ENCODE data around the gene PKDCC. TPM values are rescaled to one million over a fixed set of nuclear protein-coding genes. Genes with fewer than 3 reads are reported as not detected.

PKDCC gene
- total RNA-seq, 2 donors from 2014 or later = 137 to 169 TPM

DNA sequence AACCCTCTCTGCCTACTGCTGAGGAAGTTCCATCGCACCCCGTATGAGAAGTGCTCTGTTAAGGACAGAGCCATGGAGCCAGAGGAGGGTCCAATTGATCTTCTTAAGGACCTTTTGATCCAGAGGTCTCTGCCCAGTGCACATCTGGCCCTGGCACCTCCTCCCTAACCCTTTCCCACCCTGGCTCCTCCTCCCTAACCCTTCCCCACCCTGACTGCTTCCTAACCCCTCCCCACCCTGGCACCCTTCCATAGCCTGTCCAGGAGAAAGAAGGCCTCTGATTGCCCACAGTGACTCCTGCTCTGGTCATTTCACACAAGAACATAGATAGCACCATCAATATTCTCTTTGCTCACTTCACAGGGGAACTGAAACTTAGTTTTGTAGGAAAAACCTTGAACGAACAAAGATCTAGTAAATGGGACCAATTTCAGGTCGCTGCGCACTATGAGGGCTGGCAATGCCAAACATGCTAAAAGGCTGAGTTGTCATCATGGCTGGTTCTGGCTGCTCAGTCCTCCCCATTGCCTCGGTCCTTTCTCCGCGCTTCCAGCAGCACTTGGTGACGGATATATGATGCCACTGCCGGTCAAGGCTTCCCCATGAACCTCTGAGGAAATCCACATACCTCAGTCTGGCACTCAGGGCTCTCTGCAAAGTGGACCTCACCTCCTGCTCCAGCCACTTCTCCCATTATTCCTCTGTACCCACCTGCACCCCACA lies 49.2 kb downstream of the PKDCC start:
- no peak for DNase-seq (ENCODE audit: low spot score)
- intact Hi-C loops (cut with DNase I) = loop anchor here (5.0 to 10.0 kb wide), 3 partner anchors 138 to 235 kb away; no protein-coding TSS in a partner anchor

DNA sequence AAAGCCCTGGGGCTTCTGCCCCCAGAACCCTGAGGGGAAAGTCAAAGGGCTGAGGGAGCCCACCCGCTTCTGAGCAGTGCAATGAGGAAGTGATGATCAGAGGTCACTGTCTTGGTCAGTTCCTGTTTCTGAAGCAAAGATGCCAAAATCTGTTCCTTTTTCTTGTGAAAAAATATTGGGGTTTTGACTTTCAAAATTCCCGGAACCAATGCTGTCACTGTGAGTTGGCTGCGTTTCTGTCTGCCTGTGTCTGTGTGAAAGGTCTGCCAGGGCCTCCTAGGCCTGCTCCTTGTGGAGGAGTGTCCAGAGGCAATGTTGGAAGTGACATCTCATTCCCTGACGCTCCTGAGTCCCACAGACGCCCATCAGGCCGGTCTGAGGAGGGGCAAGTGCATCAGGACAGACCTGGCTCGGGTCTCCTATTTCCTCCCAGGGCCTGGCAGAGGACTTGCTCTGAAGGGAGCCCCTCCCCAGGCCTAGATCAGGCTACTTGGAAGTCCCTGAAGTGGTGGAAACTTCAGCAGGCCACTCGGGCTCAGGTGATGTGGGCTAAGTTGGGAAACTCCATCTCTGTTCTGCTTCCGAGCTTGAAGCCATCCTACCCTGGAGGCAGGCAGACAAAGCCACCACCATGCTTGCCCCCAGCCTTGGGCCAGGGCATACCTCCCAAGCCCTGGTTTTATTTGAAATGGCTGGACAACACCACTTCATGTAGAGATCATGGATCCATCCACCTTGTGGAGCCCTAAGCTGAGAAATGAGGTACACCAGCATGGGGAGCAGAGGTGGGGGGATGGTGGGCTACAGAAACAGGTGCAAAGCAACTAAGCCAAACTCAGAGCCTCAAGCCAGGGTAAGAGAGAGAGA lies 51.0 kb downstream of the PKDCC start:
- DNase-seq (ENCODE audit: low spot score) = peak; percentile 88
- intact Hi-C loops (cut with DNase I) = loop anchor here (5.0 to 10.0 kb wide), 3 partner anchors 136 to 233 kb away; no protein-coding TSS in a partner anchor

DNA sequence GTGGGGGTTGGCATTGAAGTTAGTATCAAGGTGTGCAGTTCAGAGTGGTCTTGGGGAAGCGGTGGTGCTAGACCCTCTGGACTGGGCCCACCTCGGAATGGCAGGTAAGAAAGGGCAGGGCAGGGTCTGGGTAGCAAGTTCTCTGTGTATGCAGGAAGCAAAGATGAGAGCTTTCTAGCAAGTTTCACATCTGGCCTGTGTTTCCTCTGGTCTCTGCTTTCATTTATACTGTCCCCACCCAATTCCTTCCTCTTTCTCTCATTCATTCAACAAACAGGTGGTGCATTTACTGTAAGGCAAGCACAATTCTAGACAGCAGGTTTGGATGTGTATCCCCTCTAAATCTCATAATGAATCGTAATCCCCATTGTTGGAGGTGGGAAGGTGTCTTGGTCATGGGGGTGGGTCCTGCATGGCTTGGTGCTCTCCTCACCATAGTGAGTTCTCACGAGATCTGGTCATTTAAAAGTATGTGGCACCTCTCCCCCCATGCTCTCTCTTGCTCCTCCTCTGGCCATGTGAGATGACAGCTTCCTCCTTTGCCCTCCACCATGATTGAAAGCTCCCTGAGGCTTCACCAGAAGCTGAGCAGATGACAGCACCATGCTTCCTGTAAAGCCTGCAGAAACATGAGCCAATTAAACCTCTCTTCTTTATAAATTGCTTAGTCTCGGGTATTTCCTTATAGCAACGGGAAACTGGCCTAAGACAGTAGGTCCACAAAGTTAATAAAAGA lies 51.8 kb downstream of the PKDCC start:
- no peak for DNase-seq (ENCODE audit: low spot score)
- intact Hi-C loops (cut with DNase I) = loop anchor here (5.0 to 10.0 kb wide), 3 partner anchors 135 to 233 kb away; no protein-coding TSS in a partner anchor

DNA sequence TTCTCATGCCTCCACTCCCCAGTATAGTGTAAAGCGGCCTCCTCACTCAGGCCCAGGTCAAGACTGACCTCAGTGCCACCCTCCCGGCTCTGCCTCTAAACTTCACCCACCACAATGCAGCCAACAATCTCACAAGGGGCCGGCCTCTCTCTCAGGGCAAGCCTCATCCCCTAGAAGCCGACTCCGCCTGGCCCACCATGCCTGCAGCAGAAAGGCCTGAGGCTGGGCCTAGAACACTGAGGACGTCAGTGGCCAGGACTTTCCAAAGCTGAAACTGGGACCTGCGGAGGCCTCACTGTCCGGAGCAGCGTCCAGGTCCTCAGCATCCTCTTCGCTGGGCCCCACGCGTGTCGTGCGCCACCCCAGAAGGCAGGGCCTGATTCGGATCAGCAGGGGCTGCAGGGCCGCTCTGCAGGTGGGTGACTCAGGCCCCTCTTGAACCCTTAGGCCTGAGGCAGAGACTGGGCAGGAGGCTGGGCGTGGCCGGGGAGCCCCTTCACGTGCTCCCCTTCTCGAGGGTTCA lies 52.9 kb downstream of the PKDCC start:
- intact Hi-C loops (cut with DNase I) = loop anchor here in 1 of 2 donors (10.0 kb wide), 1 partner anchor 134 kb away; no protein-coding TSS in a partner anchor
- no peak for DNase-seq (ENCODE audit: low spot score)

DNA sequence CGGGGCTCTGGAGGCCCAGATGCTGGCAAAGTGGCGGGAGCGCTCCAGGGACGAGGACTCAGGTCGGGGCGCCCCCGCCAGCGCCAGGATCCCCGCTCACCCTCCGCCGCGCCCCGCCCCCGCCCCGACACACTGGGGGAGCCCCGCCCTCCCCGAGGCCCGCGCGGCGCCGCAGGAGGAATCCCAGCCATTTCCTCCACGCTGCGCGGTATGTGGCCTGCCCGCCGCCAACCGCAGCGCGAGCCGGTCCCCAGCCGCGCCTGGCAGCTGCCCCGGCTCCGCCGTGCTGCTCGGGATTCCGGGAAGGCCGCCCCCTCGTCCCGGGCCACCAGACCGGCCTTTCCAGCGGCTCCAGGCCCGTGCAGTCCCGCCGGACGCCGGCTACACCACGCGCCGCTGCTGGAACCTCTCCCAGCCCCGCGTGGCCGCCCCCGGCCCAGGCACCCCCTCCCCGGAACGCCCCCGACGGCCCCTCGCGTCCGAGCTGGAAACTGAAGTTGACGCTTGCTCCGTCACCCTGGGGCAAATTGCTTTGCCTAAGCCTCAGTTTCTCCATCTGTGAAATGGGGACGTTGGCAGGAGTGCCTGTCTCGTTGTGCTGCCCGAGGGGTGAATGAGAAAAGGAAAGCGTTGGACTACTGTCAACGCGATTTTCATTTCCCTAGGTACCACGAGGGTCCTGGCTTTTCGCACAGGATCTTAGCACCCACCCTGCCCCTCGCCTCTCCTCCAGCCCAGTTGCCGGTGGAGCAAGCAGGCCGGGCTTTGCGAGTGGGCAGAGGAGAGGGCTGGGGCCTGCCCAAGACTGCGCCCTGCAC lies 53.6 kb downstream of the PKDCC start:
- peak; percentile 87 for DNase-seq (ENCODE audit: low spot score)
- intact Hi-C loops (cut with DNase I) = loop anchor here in 1 of 2 donors (10.0 kb wide), 1 partner anchor 133 kb away; no protein-coding TSS in a partner anchor

DNA sequence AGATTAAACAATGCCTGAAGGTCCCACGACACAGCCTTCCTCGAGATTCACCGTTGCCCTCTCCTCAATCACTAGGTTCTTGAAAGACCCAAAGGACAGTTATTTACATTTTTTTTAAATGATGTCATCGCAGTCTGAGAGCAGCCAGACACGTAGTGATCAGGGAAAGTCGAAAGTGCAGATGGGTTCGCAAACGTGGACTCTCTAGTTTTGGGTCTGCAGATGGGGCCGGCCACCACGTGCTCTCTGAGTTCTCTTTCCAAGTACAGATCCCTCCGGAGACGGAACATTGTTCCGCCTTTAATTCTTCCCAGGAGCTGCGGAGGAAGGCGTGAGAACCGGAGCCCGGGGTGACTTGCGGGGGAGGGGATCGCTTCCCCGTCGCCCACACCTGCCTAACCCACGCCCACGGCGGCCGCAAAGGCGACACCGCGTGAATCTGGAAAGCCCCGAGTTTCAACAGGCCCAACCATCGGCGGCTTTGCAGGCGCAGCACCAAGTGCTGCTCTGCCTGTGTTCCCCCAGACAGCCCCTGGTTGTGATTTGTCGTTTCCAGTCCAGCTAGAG lies 54.3 kb downstream of the PKDCC start:
- intact Hi-C loops (cut with DNase I) = loop anchor here in 1 of 2 donors (10.0 kb wide), 1 partner anchor 133 kb away; no protein-coding TSS in a partner anchor
- DNase-seq (ENCODE audit: low spot score) = peak; percentile 86

DNA sequence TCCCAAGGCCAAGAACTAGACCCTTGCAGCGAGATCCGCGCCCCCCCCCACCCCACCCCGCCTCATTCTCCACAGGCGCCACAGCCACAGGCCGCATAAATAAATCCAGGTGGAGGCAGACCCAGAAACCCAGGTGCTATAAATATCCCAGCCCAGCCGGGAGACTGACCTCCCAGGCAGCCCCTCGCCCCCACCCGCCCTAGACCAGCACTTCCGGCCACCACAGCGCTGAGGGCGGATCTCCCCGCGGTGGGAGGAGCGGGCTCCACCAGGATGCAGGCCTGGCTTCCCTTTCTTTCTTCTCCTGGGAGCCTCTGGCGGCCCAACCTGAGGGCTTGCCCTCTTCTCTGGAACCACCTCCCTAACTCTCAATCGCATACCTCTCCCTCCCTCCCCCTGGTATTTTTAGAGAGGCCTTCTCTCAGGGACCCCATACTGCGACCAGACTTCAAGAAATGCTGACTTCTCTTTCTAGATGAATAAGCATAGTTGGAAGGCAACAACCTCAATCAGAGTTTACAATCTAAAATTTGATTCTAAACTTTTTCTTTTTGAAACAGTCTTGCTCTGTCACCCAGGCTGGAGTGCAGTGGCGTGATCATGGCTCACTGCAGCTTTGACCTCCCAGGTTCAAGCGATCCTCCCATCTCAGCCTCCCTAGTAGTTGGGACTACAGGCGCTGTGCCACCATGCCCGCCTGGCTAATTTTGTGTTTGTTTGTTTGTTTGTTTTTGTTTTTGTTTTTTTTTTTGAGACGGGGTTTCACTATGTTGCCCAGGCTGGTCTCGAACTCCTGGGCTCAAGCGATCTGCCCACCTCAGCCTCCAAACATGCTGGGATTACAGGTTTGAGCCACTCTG lies 55.0 kb downstream of the PKDCC start:
- no peak for DNase-seq (ENCODE audit: low spot score)
- intact Hi-C loops (cut with DNase I) = loop anchor here in 1 of 2 donors (10.0 kb wide), 1 partner anchor 132 kb away; no protein-coding TSS in a partner anchor

DNA sequence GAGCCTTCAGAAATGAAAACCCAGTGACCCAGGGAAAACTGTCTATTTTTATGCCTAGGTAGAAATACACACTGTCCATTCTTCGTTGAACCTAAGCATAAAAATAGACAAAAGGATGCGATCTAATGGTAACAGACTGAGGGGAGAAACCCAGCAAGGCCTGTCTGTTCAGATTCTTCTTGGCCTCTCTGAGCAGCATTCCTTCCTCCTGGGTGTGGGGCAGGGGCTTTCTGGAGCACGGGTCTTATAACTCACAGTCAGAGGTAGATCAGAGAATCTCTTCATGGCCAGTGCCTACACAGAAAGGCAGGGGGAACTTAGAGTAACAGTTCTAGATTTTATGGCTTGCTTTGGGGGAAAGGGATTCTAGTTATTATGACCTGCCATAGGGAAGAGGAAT lies 56.0 kb downstream of the PKDCC start:
- no peak for DNase-seq (ENCODE audit: low spot score)
- intact Hi-C loops (cut with DNase I) = loop anchor here in 1 of 2 donors (10.0 kb wide), 1 partner anchor 131 kb away; no protein-coding TSS in a partner anchor

DNA sequence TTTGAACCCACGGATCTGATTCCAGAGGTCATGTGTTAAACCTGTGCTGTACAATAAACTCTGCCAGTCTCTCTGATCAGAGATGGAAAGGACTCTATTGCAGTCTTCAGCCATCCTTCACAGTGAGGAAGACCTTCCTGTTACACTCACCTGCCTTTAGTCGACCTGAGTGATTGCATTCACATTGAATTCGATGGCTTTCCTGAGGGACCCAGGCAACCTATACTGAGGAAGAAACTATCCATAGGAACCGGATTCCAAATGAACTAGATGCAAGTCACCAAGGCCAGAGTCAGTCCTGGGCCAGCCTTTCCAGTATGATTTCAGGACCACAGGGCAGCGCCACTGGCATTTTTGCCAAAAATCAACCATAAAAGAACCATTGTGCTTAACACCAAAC lies 56.8 kb downstream of the PKDCC start:
- intact Hi-C loops (cut with DNase I) = loop anchor here in 1 of 2 donors (10.0 kb wide), 1 partner anchor 130 kb away; no protein-coding TSS in a partner anchor
- no peak for DNase-seq (ENCODE audit: low spot score)

DNA sequence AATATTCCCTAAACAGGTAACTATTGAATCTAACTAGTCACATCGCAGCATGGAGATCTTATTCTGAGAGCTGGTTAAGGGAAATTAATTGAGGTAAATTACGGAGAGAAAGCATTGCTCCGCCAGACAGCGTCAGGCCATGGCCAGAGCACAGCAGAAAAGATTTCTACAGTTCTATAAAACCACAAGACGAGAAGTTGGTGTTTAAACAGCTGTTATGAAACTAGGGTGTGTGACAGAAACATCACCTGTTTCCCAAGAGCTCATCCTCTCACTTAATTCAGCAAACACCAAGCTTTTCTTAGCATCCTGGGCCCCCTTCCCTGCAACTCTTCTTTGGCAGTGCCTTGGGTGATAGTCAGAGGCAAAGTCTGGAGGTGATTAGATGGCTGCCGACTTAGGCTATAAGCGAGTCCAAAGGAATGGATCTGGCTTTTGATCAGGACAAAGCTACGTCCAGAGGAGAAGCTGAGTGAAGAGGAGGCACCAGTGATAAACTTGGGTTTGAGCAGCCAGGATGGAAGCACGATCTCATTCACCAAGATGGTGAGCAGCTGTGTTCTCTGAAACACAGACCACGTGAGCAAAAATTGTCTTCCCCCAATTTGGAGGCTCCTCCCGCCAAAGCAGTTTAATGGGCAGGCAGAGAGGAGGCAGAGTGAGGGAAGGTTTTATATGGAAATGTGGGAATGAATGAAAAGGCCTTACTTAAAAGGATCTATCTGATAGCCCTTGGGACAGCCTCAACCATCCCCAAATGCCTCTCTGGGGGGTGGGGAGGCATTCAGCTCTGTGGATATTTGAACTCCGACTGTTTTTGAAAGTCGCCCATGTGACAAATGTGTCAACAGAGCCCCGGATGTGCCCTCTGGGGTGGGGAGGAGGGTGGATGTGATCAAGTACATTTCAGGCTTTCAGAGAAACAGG lies 57.8 kb downstream of the PKDCC start:
- intact Hi-C loops (cut with DNase I) = loop anchor here in 1 of 2 donors (10.0 kb wide), 1 partner anchor 129 kb away; no protein-coding TSS in a partner anchor
- DNase-seq (ENCODE audit: low spot score) = no peak

DNA sequence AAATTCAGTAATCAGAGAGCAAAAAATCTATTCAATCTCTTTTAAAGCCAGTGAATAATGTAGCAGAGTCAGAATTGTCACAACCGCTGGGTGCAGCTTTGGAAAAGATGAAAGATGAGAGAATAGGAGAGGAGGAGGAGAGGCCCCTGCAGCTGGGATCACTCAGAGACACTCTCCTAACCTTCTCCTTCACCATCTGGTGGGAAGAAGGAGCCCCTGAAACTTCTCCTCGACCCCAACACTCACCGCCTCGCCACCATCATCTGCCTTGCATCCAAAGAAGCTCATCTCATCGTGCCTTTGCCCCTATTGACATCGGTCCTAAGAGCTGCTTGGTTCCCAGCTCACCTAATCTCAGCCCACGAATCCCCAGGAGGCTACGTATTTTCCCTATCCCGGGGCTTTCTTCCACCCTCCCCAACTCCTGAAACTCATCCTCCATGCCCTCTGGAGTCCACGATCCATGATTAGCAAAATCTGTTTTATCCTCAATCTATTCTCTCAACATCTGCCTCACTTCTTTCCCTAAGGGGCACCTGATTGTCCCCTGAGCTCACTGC lies 58.5 kb downstream of the PKDCC start:
- no peak for DNase-seq (ENCODE audit: low spot score)

DNA sequence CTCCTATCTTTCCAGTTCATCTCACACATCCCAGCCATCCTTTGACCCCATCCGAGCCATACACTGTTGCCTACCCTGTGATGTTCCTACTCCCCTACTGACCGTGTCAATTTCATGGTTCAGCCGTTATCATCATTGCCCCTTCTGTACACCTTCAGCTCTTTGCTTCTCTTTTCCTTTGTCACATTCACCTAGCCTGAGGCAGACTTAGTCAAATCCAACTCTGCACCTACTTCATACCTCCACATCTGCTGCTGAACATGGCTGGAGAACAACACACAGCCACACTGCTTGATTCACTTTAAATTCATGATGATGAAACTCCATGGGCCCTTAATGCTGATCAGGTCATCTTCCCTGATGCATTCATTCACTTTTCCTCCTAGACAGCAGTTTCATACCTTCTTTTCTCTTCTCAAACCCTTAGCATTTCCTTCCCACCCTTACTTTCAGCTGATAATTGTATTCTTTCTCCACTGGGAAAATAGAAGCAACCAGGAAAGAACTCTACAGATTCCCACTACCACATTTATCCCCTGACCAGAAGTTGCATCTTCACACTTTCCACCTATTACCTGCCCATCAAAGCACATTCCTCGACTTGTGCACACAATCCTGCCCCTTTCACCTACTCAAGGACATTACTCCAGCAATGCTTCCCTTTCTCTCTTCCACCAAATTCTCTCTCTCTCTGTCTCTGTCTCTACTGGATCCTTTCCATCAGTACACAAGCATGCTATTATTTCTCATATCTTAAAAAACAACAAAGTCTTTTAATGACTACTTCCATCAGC lies 59.6 kb downstream of the PKDCC start:
- DNase-seq (ENCODE audit: low spot score) = no peak
- intact Hi-C loops (cut with DNase I) = loop anchor here in 1 of 2 donors (10.0 kb wide), 1 partner anchor 127 kb away; no protein-coding TSS in a partner anchor

More for the DNA sequence above, 58.5 kb downstream of the PKDCC start:
- intact Hi-C loops (cut with DNase I) = loop anchor here in 1 of 2 donors (10.0 kb wide), 1 partner anchor 128 kb away; no protein-coding TSS in a partner anchor
